Measurements from ENCODE around the gene IL20RA. TPM values are rescaled to one million over a fixed set of nuclear protein-coding genes. Genes with fewer than 3 reads are reported as not detected.

Gene IL20RA
- total and polyA plus RNA-seq, 2 of the 8 experiments (the other 6 are each of a cell fraction or from before 2014, with no cell fraction given): 1.3 to 1.7 TPM

- Histone ChIP-seq H3K23ac (ENCODE audit: insufficient read length) (no peak overlapping the region), H3K79me1 (ENCODE audit: low read depth, low read length) (no peaks in the 10 kb centered on the region), H2BK15ac (ENCODE audit: low read length) (no peak overlapping the region), H3K56ac (replicated peaks; ENCODE audit: insufficient read length, low read depth, low read length) (no peak overlapping the region), H2BK12ac (ENCODE audit: low read depth, low read length) (no peak overlapping the region), H3K4me3 (ENCODE audit: extremely low read depth in 1 of 4, insufficient read depth in 2 of 4, low read depth in 3 of 4, low read length in 4 of 4) (no peak overlapping the region), H3K14ac (ENCODE audit: insufficient read length) (no peak overlapping the region), H3K27ac (ENCODE audit: low read depth, low read length) (no peak overlapping the region), H2BK120ac (replicated peaks; ENCODE audit: low read depth, low read length) (no peak overlapping the region), H4K5ac (ENCODE audit: insufficient read length, low read depth, low read length) (no peak overlapping the region), H2AK5ac (ENCODE audit: low read depth, low read length) (no peak overlapping the region), H3K79me2 (ENCODE audit: control insufficient read depth in 1 of 2, insufficient read depth in 2 of 2, low read length in 2 of 2) (no peaks in the 10 kb centered on the region), H3K4me1 (replicated peaks in 1 of 4; ENCODE audit: control insufficient read depth in 3 of 4, insufficient read depth in 4 of 4, low read length in 3 of 4) (no peaks in the 10 kb centered on the region), H3K9me3 (ENCODE audit: insufficient read depth in 2 of 2, low read depth in 1 of 2, low read length in 1 of 2) (no peaks in the 10 kb centered on the region), H3K4me2 (ENCODE audit: insufficient read depth in 1 of 2, low read depth in 2 of 2, low read length in 2 of 2) (no peak overlapping the region), H3K23me2 (ENCODE audit: low read depth, low read length) (peaks cover 5% of the 10 kb centered on the region; the same call in 1 of the 2 replicates), H3K9ac (replicated peaks in 1 of 4; ENCODE audit: extremely low read depth in 1 of 4, low read depth in 3 of 4, low read length in 3 of 4) (no peak overlapping the region), H4K91ac (replicated peaks; ENCODE audit: insufficient read length, low read length) (no peak overlapping the region), H3K4ac (replicated peaks; ENCODE audit: insufficient read length, low read depth, low read length) (no peak overlapping the region), H2BK20ac (ENCODE audit: low read length) (no peak overlapping the region), H3K27me3 (replicated peaks in 1 of 4; ENCODE audit: control insufficient read depth in 3 of 4, extremely low read depth in 1 of 4, insufficient read depth in 3 of 4, low read length in 3 of 4) (peaks cover 0 to 30% (median 16%) of the 10 kb centered on the region in 4 experiments; a peak in 6 of 7 replicates), H4K8ac (ENCODE audit: extremely low read depth, insufficient read depth, low read length) (no peak overlapping the region), H2BK5ac (ENCODE audit: low read depth, low read length) (no peak overlapping the region), H3K36me3 (ENCODE audit: control insufficient read depth in 2 of 4, insufficient read depth in 4 of 4, low read length in 3 of 4) (no peaks in the 10 kb centered on the region), H2AFZ (ENCODE audit: low read length) (peak overlapping the region; percentile 4; the same call in 1 of the 2 replicates), H4K20me1 (replicated peaks in 1 of 2; ENCODE audit: control insufficient read depth in 1 of 2, insufficient read depth in 2 of 2, low read length in 2 of 2) (no peaks in the 10 kb centered on the region), H3K18ac (ENCODE audit: extremely low read depth, low read length) (no peak overlapping the region)
- DNase-seq (ENCODE audit: low read depth in 1 of 2, low spot score in 2 of 2) (no peak), FAIRE-seq (no peak)
- POLR2A ChIA-PET (ENCODE audit: partially characterized antibody): no interaction called here
- TF ChIP-seq CREB1 (IDR thresholded peaks at IDR 0.05): no peak
- TF ChIP-seq JUND (IDR thresholded peaks at IDR 0.05; ENCODE audit: low read length): no peak
- no peak for TF ChIP-seq TAF7 (optimal IDR thresholded peaks at IDR 0.05; ENCODE audit: borderline replicate concordance, low read depth, low read length)
- TF ChIP-seq SIX5 (IDR thresholded peaks at IDR 0.05; ENCODE audit: low read depth, low read length): no peak
- no peak for TF ChIP-seq TBP (IDR thresholded peaks at IDR 0.05; ENCODE audit: low read depth, low read length)
- 88% methylated on average over 5 of the region's 5 CpGs; no CpG with 5 or more reads in 1 of the 2 experiments for WGBS, 2 experiments (ENCODE audit: extremely low coverage in 1 of 2, insufficient coverage in 1 of 2, insufficient read length in 1 of 2, insufficient replicate concordance in 2 of 2, low coverage in 1 of 2, low lambda C conversion rate in 2 of 2, missing lambda C conversion rate in 1 of 2)
- CTCF ChIA-PET (ENCODE audit: partially characterized antibody): interaction anchor here (1.2 to 1.5 kb wide), 2 partner anchors 30 to 47 kb away, joined by 3 to 5 read pairs; no protein-coding TSS in a partner anchor
Measured at GRCh38 chr6:137046871-137047412, 2.2 kb upstream of the IL20RA start.
